ENCODE results near the gene METTL26.
A peak's percentile ranks its signal among the peaks of the same experiment; 100 is the strongest.

The METTL26 gene

DNA sequence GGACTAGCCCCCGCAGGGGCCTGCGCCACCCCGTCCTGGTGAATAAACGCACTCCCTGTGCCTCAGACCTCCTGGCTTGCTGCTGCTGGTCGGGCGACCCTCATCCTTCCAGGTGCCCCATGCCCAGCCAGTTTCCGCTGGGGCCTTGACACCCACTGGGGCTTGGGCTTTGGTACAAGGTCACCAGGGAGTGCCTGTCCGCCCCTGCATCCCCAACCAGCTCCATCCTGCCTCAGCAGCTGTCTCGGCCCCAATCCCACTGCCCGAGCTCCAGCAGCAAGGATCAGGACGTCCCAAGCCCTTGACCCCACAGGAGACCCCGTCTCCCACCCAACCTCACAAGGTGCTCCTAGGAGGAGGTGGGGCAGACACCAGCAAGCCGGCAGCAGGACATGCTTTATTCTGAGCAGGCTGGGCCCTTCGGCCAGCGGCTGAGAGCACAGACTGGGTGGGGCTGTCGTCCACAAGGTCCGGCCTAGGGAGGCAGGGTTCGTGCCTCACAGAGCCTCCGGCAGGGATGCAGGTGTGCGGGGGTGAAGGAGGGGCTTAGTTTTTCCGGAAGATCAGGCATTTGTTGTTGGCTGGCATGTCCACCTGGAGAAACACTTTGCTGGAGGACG is 1.9 kb downstream of the METTL26 start:
- Histone ChIP-seq H3K27me3 (ENCODE audit: control insufficient read depth, insufficient read depth, low read length) (no peaks in the 10 kb centered on the region), H3K9ac (ENCODE audit: low read length) (no peak overlapping the region), H3K4me3 (ENCODE audit: low read depth, low read length) (no peak overlapping the region), H3K27ac (ENCODE audit: low read depth, low read length) (no peak overlapping the region), H3K4me1 (ENCODE audit: control insufficient read depth, insufficient read depth, low read length) (peaks cover 40% of the 10 kb centered on the region), H3K36me3 (ENCODE audit: control insufficient read depth, insufficient read depth, low read length) (peaks cover 14% of the 10 kb centered on the region), H3K9me3 (ENCODE audit: control insufficient read depth, insufficient read depth, low read depth, low read length) (no peaks in the 10 kb centered on the region)

GRCh38 chr16:633336-634050 is 2.6 kb downstream of the METTL26 start:
- Histone ChIP-seq H3K9me3 (ENCODE audit: control insufficient read depth, insufficient read depth, low read depth, low read length) (no peaks in the 10 kb centered on the region), H3K27me3 (ENCODE audit: control insufficient read depth, insufficient read depth, low read length) (no peaks in the 10 kb centered on the region), H3K36me3 (ENCODE audit: control insufficient read depth, insufficient read depth, low read length) (peaks cover 14% of the 10 kb centered on the region), H3K4me3 (ENCODE audit: low read depth, low read length) (no peak overlapping the region), H3K27ac (ENCODE audit: low read depth, low read length) (no peak overlapping the region), H3K9ac (ENCODE audit: low read length) (no peak overlapping the region), H3K4me1 (ENCODE audit: control insufficient read depth, insufficient read depth, low read length) (peaks cover 38% of the 10 kb centered on the region)

GRCh38 chr16:632486-633335 is 3.4 kb downstream of the METTL26 start:
- Histone ChIP-seq H3K27me3 (ENCODE audit: control insufficient read depth, insufficient read depth, low read length) (no peaks in the 10 kb centered on the region), H3K36me3 (ENCODE audit: control insufficient read depth, insufficient read depth, low read length) (peaks cover 19% of the 10 kb centered on the region), H3K4me1 (ENCODE audit: control insufficient read depth, insufficient read depth, low read length) (peaks cover 34% of the 10 kb centered on the region), H3K27ac (ENCODE audit: low read depth, low read length) (no peak overlapping the region), H3K4me3 (ENCODE audit: low read depth, low read length) (no peak overlapping the region), H3K9me3 (ENCODE audit: control insufficient read depth, insufficient read depth, low read depth, low read length) (no peaks in the 10 kb centered on the region), H3K9ac (ENCODE audit: low read length) (no peak overlapping the region)

DNA sequence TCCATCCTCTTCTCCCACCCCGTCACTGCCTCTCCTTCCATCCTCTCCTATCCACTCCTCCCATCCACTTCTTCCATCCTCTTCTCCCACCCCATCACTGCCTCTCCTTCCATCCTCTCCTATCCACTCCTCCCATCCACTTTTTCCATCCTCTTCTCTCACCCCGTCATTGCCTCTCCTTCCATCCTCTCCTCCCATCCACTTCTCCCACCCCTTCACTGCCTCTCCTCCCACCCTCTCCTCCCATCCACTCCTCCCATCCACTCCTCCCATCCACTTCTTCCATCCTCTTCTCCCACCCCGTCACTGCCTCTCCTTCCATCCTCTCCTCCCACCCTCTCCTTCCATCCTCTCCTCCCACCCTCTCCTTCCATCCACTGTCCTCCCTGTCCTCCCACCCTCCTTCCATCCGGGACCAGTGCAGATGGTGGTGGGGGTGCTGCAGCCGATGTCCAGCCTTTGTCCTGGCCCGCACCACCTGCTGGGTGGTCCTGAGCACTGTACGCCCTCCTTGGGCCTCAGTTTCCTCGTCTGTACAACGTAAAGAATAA is 4.2 kb downstream of the METTL26 start:
- Histone ChIP-seq H3K36me3 (ENCODE audit: control insufficient read depth, insufficient read depth, low read length) (peaks cover 24% of the 10 kb centered on the region), H3K9ac (ENCODE audit: low read length) (no peak overlapping the region), H3K27me3 (ENCODE audit: control insufficient read depth, insufficient read depth, low read length) (no peaks in the 10 kb centered on the region), H3K9me3 (ENCODE audit: control insufficient read depth, insufficient read depth, low read depth, low read length) (no peaks in the 10 kb centered on the region), H3K4me1 (ENCODE audit: control insufficient read depth, insufficient read depth, low read length) (peaks cover 33% of the 10 kb centered on the region), H3K4me3 (ENCODE audit: low read depth, low read length) (no peak overlapping the region), H3K27ac (ENCODE audit: low read depth, low read length) (no peak overlapping the region)

DNA sequence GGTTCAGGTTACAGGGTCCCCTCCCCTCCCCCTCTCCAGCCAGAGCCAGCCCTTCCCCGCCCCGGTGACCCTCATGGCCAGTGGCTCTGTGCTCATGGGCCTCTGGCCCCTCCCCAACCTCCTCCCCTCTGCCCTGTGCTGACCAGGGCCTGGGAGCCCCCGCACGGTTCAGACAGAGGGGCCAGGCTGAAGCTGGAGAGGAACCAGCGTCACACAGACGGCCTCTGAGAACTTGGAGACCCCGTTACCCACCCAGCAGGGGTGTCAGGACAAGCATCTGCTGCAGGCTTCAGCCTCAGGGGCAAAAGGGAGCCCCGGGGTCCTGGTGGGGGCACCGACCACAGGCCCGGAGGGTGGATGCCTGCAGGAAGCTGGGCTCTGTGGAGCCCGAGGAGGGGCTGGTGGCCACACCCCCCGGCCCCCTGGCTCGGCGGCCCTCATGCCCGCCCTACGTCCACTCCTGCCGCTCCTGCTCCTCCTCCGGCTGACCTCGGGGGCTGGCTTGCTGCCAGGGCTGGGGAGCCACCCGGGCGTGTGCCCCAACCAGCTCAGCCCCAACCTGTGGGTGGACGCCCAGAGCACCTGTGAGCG is 5.2 kb downstream of the METTL26 start, which contains the start of gene WFIKKN1:
Gene WFIKKN1 (plus strand): TSS at position 171 of the 591 bp plus-strand sequence. CDS start 269 bp downstream, at position 440.
- peaks cover 35% of the 10 kb centered on the region for H3K4me1 ChIP-seq (ENCODE audit: control insufficient read depth, insufficient read depth, low read length)
- peak within 1 kb of the TSS; percentile 52 for H3K4me3 ChIP-seq (ENCODE audit: low read depth, low read length)
- no peaks in the 10 kb centered on the region for H3K27me3 ChIP-seq (ENCODE audit: control insufficient read depth, insufficient read depth, low read length)
- peaks cover 27% of the 10 kb centered on the region for H3K36me3 ChIP-seq (ENCODE audit: control insufficient read depth, insufficient read depth, low read length)
- peak within 1 kb of the TSS; percentile 54 for H3K9ac ChIP-seq (ENCODE audit: low read length)
- no peaks in the 10 kb centered on the region for H3K9me3 ChIP-seq (ENCODE audit: control insufficient read depth, insufficient read depth, low read depth, low read length)
- peak within 1 kb of the TSS; percentile 72 for H3K27ac ChIP-seq (ENCODE audit: low read depth, low read length)

DNA sequence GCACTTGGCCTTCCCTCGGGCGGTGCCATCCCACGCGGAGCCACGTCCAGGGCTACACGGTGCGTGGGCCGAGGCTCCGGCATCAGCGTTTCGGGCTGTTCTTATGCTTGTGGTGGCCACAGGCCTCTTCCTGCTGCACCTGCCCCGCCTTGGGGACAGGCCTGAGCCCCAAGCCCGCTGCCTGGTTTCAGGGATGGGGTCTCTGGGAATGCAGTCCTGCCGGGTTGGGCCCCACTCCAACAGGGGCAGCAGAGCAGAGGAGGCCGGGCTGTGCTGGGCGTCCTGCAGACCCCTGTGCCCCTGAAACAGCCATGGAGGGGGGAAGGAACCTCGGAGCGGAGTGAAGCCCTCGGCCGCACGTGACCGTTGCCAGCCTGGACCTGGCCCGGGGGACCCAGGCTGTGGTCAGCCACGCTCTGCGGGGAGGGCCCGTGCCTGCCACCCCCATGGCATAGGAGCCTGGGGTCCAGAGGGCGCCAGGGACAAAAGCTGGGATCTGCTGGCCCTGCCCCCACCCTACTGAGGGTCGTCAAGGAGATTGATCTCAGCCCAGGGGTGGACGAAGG is 5.8 kb downstream of the METTL26 start:
- Histone ChIP-seq H3K4me1 (ENCODE audit: control insufficient read depth, insufficient read depth, low read length) (peaks cover 35% of the 10 kb centered on the region), H3K9me3 (ENCODE audit: control insufficient read depth, insufficient read depth, low read depth, low read length) (no peaks in the 10 kb centered on the region), H3K4me3 (ENCODE audit: low read depth, low read length) (peak overlapping the region; percentile 28), H3K27ac (ENCODE audit: low read depth, low read length) (peak overlapping the region; percentile 72), H3K36me3 (ENCODE audit: control insufficient read depth, insufficient read depth, low read length) (peaks cover 27% of the 10 kb centered on the region), H3K27me3 (ENCODE audit: control insufficient read depth, insufficient read depth, low read length) (no peaks in the 10 kb centered on the region), H3K9ac (ENCODE audit: low read length) (peak overlapping the region; percentile 35)

GRCh38 chr16:629833-630248 is 6.3 kb downstream of the METTL26 start:
- H3K9ac ChIP-seq (ENCODE audit: low read length): peak overlapping the region; percentile 35

DNA sequence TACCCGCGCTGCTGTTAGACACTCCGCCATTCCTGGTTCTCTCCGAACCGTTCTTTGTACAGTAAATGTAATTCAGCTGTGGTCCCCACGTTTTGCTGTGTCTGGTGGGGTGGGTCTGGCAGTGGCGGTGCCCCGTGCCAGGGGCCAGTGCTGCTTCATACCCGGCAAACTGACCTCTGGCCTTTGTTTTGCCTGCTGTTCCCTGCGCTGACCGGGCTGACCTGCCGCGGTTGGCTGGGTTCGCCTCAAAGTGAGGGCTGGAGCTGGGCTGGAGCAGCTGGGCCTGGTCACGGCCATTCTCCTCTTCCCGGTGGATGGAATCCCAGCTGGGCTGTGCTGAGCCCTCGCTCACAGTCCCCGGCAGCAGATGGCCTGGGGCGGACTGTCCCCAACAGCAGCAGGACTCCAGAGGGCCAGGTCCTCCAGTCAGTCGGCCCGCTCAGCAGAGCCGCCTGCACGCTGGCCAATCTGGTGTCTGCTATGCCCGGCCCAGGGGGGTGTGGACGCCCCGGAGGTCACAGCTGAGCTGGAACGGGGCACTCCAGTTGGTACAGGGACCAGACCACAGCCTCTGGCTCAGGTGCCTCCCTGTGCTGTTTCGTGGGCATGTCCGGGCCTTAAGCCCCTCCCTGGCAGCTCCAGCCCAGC is 6.8 kb downstream of the METTL26 start:
- Histone ChIP-seq H3K9me3 (ENCODE audit: control insufficient read depth, insufficient read depth, low read depth, low read length) (no peaks in the 10 kb centered on the region), H3K27ac (ENCODE audit: low read depth, low read length) (peak overlapping the region; percentile 44; the same call in 1 of the 2 replicates), H3K4me3 (ENCODE audit: low read depth, low read length) (no peak overlapping the region), H3K36me3 (ENCODE audit: control insufficient read depth, insufficient read depth, low read length) (peaks cover 26% of the 10 kb centered on the region), H3K9ac (ENCODE audit: low read length) (peak overlapping the region; percentile 42), H3K27me3 (ENCODE audit: control insufficient read depth, insufficient read depth, low read length) (no peaks in the 10 kb centered on the region), H3K4me1 (ENCODE audit: control insufficient read depth, insufficient read depth, low read length) (peaks cover 38% of the 10 kb centered on the region)

More at GRCh38 chr16:629833-630248, 6.3 kb downstream of the METTL26 start:
- H3K27me3 ChIP-seq (ENCODE audit: control insufficient read depth, insufficient read depth, low read length): no peaks in the 10 kb centered on the region
- peak overlapping the region; percentile 28; the same call in 1 of the 2 replicates for H3K4me3 ChIP-seq (ENCODE audit: low read depth, low read length)
- H3K36me3 ChIP-seq (ENCODE audit: control insufficient read depth, insufficient read depth, low read length): peaks cover 27% of the 10 kb centered on the region
- peaks cover 35% of the 10 kb centered on the region for H3K4me1 ChIP-seq (ENCODE audit: control insufficient read depth, insufficient read depth, low read length)
- peak overlapping the region; percentile 72 for H3K27ac ChIP-seq (ENCODE audit: low read depth, low read length)
- H3K9me3 ChIP-seq (ENCODE audit: control insufficient read depth, insufficient read depth, low read depth, low read length): no peaks in the 10 kb centered on the region

DNA sequence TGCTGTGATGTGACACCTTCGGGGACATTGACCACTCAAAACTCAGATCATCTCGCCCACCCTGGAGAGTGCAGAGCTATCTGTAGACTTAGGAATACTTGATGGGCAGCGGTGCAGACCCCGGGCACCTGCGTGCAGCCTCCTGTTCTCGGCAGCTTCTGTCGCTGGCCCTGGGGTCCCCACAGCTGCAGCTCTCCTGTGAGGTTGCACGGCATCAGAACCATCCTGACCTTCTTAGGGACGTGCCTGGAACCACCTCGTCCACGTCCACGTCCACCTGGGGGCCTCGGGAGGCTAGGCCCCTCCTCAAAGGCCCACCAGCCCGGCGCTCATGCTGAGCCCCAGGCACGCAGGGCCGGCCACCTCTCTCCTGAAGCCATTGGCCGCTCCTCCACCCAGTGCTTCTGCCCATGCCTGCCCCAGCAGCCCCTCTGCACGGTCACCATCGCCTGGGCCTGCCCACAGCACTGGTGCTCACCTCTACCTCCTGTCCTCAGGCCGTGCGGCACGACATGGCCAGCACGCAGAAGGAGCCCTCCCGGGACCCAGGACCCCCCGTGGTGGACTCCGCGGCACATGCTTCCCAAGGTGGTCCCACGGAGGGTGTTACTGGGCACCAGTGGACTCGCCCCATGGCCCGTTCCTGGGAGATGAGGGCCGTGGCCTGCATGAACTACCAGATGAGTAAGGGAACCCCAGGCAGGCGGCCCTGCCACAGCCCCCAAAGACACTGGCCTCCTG is 7.6 kb downstream of the METTL26 start:
- Histone ChIP-seq H3K27ac (ENCODE audit: low read depth, low read length) (no peak overlapping the region), H3K4me3 (ENCODE audit: low read depth, low read length) (no peak overlapping the region), H3K27me3 (ENCODE audit: control insufficient read depth, insufficient read depth, low read length) (no peaks in the 10 kb centered on the region), H3K36me3 (ENCODE audit: control insufficient read depth, insufficient read depth, low read length) (peaks cover 18% of the 10 kb centered on the region; the same call in 1 of the 2 replicates), H3K9me3 (ENCODE audit: control insufficient read depth, insufficient read depth, low read depth, low read length) (no peaks in the 10 kb centered on the region), H3K4me1 (ENCODE audit: control insufficient read depth, insufficient read depth, low read length) (peaks cover 40% of the 10 kb centered on the region), H3K9ac (ENCODE audit: low read length) (no peak overlapping the region)

All from HUES6 (cell line).